ENCODE measurements around the gene CORO7. TPM values are rescaled to one million over a fixed set of nuclear protein-coding genes. Genes with fewer than 3 reads are reported as not detected.
A peak's percentile ranks its signal among the peaks of the same experiment; 100 is the strongest.
"Not testable (repeated sequence)": the region's sequence is repeated elsewhere in the genome, so short reads cannot be mapped to it uniquely, and the experiment has no call there.

Gene CORO7
- total RNA-seq, 1 donor = 17.7 TPM

GRCh38 chr16:4399001-4399730, 17.2 kb downstream of the CORO7 start:
- Histone ChIP-seq H3K36me3 (ENCODE audit: insufficient read depth, low read length) (peaks cover 10% of the 10 kb centered on the region), H4K20me1 (ENCODE audit: insufficient read depth, low read length) (no peaks in the 10 kb centered on the region), H3K27me3 (ENCODE audit: insufficient read depth, low read length) (no peaks in the 10 kb centered on the region)

GRCh38 chr16:4395055-4395726, 21.2 kb downstream of the CORO7 start:
- no peak for TF ChIP-seq CTCF (IDR thresholded peaks at IDR 0.05; ENCODE audit: extremely low read depth, low read depth, low read length)
- H3K4me3 ChIP-seq (ENCODE audit: insufficient read depth, low read length) = no peak overlapping the region

More at GRCh38 chr16:4399001-4399730, 17.2 kb downstream of the CORO7 start:
- Histone ChIP-seq H3K4me1 (ENCODE audit: insufficient read depth, low read length) (no peaks in the 10 kb centered on the region), H3K9me3 (ENCODE audit: low read depth, low read length) (no peaks in the 10 kb centered on the region), H3K27ac (ENCODE audit: low read depth, low read length) (no peak overlapping the region), H3K4me2 (ENCODE audit: insufficient read depth, low read length) (no peak overlapping the region), H3K4me3 (ENCODE audit: insufficient read depth, low read length) (no peak overlapping the region), H2AFZ (ENCODE audit: low read length) (no peak overlapping the region), H3K79me2 (ENCODE audit: insufficient read depth, low read length) (no peaks in the 10 kb centered on the region)
- TF ChIP-seq CTCF (IDR thresholded peaks at IDR 0.05; ENCODE audit: extremely low read depth, low read depth, low read length) = no peak
- peak; percentile 34 for DNase-seq (ENCODE audit: insufficient read length, low spot score, missing footprints)

DNA sequence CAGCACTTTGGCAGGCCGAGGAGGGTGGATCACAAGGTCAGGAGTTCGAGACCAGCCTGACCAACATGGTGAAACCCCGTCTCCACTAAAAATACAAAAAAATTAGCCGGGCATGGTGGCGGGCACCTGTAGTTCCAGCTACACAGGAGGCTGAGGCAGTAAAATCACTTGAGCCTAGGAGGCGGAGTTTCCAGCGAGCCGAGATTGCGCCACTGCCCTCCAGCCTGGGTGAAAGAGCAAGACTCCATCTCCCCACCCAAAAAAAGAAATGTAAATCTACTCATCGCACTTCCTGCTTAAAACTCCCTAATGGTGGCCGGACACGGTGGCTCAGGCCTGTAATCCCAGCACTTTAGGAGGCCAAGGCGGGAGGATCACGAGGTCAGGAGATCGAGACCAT, 22.5 kb downstream of the CORO7 start:
- not testable (repeated sequence) for H3K4me2 ChIP-seq (ENCODE audit: insufficient read depth, low read length); DNase-seq (ENCODE audit: insufficient read length, low spot score, missing footprints); H3K9me3 ChIP-seq (ENCODE audit: low read depth, low read length); H4K20me1 ChIP-seq (ENCODE audit: insufficient read depth, low read length); H3K36me3 ChIP-seq (ENCODE audit: insufficient read depth, low read length); H3K27ac ChIP-seq (ENCODE audit: low read depth, low read length); H3K27me3 ChIP-seq (ENCODE audit: insufficient read depth, low read length); H2AFZ ChIP-seq (ENCODE audit: low read length); H3K79me2 ChIP-seq (ENCODE audit: insufficient read depth, low read length); H3K4me3 ChIP-seq (ENCODE audit: insufficient read depth, low read length)
- peaks cover 15% of the 10 kb centered on the region for H3K4me1 ChIP-seq (ENCODE audit: insufficient read depth, low read length)

More at GRCh38 chr16:4395055-4395726, 21.2 kb downstream of the CORO7 start:
- Histone ChIP-seq H3K36me3 (ENCODE audit: insufficient read depth, low read length) (peaks cover 7% of the 10 kb centered on the region), H3K4me1 (ENCODE audit: insufficient read depth, low read length) (peaks cover 15% of the 10 kb centered on the region), H3K9me3 (ENCODE audit: low read depth, low read length) (no peaks in the 10 kb centered on the region), H3K27ac (ENCODE audit: low read depth, low read length) (no peak overlapping the region), H3K4me2 (ENCODE audit: insufficient read depth, low read length) (no peak overlapping the region), H3K79me2 (ENCODE audit: insufficient read depth, low read length) (no peaks in the 10 kb centered on the region), H4K20me1 (ENCODE audit: insufficient read depth, low read length) (no peaks in the 10 kb centered on the region), H3K27me3 (ENCODE audit: insufficient read depth, low read length) (no peaks in the 10 kb centered on the region), H2AFZ (ENCODE audit: low read length) (no peak overlapping the region)
- DNase-seq (ENCODE audit: insufficient read length, low spot score, missing footprints) = peak; percentile 58

GRCh38 chr16:4393240-4393600, 23.2 kb downstream of the CORO7 start:
- H3K4me2 ChIP-seq (ENCODE audit: insufficient read depth, low read length) = peak overlapping the region; percentile 4

More at GRCh38 chr16:4393240-4393600, 23.2 kb downstream of the CORO7 start:
- H4K20me1 ChIP-seq (ENCODE audit: insufficient read depth, low read length) = no peaks in the 10 kb centered on the region
- no peaks in the 10 kb centered on the region for H3K27me3 ChIP-seq (ENCODE audit: insufficient read depth, low read length)
- peaks cover 7% of the 10 kb centered on the region for H3K36me3 ChIP-seq (ENCODE audit: insufficient read depth, low read length)
- TF ChIP-seq CTCF (IDR thresholded peaks at IDR 0.05; ENCODE audit: extremely low read depth, low read depth, low read length) = no peak
- H3K4me1 ChIP-seq (ENCODE audit: insufficient read depth, low read length) = peaks cover 18% of the 10 kb centered on the region
- H3K9me3 ChIP-seq (ENCODE audit: low read depth, low read length) = no peaks in the 10 kb centered on the region
- H3K79me2 ChIP-seq (ENCODE audit: insufficient read depth, low read length) = no peaks in the 10 kb centered on the region
- H3K27ac ChIP-seq (ENCODE audit: low read depth, low read length) = peak overlapping the region; percentile 5
- H3K4me3 ChIP-seq (ENCODE audit: insufficient read depth, low read length) = no peak overlapping the region
- DNase-seq (ENCODE audit: insufficient read length, low spot score, missing footprints) = peak; percentile 95
- H2AFZ ChIP-seq (ENCODE audit: low read length) = no peak overlapping the region
